ENCODE results near the gene CRHR1.

Gene CRHR1

DNA sequence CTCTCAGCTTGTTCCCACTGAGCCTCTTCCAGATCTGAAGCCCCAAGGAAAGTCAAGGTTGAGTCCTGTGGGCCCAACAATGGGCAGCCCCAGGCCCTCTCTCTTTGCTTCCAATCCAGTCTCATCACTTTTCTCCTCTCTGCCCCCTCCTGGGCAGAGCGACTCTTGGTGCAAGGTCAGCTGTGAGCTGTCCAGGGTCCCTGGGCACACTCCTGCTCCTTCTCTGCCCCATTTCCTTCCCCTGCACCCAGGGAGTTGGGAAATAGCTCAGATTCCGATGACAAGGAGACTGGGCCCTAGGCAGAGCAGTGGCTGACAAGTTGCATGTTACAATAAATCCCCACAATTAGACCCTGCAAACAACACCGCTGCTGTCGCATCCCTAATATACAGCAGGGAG, 16.1 kb upstream of the CRHR1 start:
- no peak for DNase-seq (ENCODE audit: low read depth)
- H3K4me3 ChIP-seq (ENCODE audit: low read depth, low read length), result no peak overlapping the region
- TF ChIP-seq, protein P1, sequence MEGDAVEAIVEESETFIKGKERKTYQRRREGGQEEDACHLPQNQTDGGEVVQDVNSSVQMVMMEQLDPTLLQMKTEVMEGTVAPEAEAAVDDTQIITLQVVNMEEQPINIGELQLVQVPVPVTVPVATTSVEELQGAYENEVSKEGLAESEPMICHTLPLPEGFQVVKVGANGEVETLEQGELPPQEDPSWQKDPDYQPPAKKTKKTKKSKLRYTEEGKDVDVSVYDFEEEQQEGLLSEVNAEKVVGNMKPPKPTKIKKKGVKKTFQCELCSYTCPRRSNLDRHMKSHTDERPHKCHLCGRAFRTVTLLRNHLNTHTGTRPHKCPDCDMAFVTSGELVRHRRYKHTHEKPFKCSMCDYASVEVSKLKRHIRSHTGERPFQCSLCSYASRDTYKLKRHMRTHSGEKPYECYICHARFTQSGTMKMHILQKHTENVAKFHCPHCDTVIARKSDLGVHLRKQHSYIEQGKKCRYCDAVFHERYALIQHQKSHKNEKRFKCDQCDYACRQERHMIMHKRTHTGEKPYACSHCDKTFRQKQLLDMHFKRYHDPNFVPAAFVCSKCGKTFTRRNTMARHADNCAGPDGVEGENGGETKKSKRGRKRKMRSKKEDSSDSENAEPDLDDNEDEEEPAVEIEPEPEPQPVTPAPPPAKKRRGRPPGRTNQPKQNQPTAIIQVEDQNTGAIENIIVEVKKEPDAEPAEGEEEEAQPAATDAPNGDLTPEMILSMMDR (IDR thresholded peaks at IDR 0.05; ENCODE audit: control insufficient read depth, extremely low read depth, insufficient read depth), result peak; percentile 7; the same call in 1 of the 2 replicates

- no peak for DNase-seq (ENCODE audit: low read depth)
- no peak overlapping the region for H3K4me3 ChIP-seq (ENCODE audit: low read depth, low read length)
- TF ChIP-seq, protein P1 (IDR thresholded peaks at IDR 0.05; ENCODE audit: control insufficient read depth, extremely low read depth, insufficient read depth), result no peak
These were observed 13.4 kb upstream of the CRHR1 start for GRCh38 chr17:45770632-45771270.

- no peak overlapping the region for H3K4me3 ChIP-seq (ENCODE audit: low read depth, low read length)
- TF ChIP-seq, protein P1 (IDR thresholded peaks at IDR 0.05; ENCODE audit: control insufficient read depth, extremely low read depth, insufficient read depth), result no peak
- DNase-seq (ENCODE audit: low read depth), result no peak
These were observed 12.7 kb upstream of the CRHR1 start for GRCh38 chr17:45771271-45771959.

- DNase-seq (ENCODE audit: low read depth), result no peak
- no peak overlapping the region for H3K4me3 ChIP-seq (ENCODE audit: low read depth, low read length)
These were observed 9.0 kb upstream of the CRHR1 start for GRCh38 chr17:45775148-45775547.

GRCh38 chr17:45775576-45776011, 8.5 kb upstream of the CRHR1 start:
- DNase-seq (ENCODE audit: low read depth), result no peak
- no peak overlapping the region for H3K4me3 ChIP-seq (ENCODE audit: low read depth, low read length)
- TF ChIP-seq, protein P1 (IDR thresholded peaks at IDR 0.05; ENCODE audit: control insufficient read depth, extremely low read depth, insufficient read depth), result no peak

More at GRCh38 chr17:45775148-45775547, 9.0 kb upstream of the CRHR1 start:
- TF ChIP-seq, protein P1 (IDR thresholded peaks at IDR 0.05; ENCODE audit: control insufficient read depth, extremely low read depth, insufficient read depth), result no peak

GRCh38 chr17:45776896-45777295, 7.2 kb upstream of the CRHR1 start:
- TF ChIP-seq, protein P1 (IDR thresholded peaks at IDR 0.05; ENCODE audit: control insufficient read depth, extremely low read depth, insufficient read depth), result no peak
- DNase-seq (ENCODE audit: low read depth), result no peak
- H3K4me3 ChIP-seq (ENCODE audit: low read depth, low read length), result no peak overlapping the region
